HG02623 (cell line): ENCODE results near the gene EMC8.

Experiments
- ATAC-seq: cut with Tn5 transposase; IDR thresholded peaks from one replicate; pipeline ENCODE4 v1.9.1; 2021; ENCODE audit warnings: moderate library complexity; ENCODE audit not compliant: unreplicated experiment

Gene EMC8

GRCh38 chr16:85759136-85759535, 40.2 kb downstream of the EMC8 start:
- no peak for ATAC-seq

GRCh38 chr16:85757341-85757822, 42.0 kb downstream of the EMC8 start:
- no peak for ATAC-seq

- ATAC-seq: peak; percentile 52
Observed at GRCh38 chr16:85755929-85756768, 43.2 kb downstream of the EMC8 start.

GRCh38 chr16:85754413-85754812, 44.9 kb downstream of the EMC8 start:
- no peak for ATAC-seq

GRCh38 chr16:85753976-85754375, 45.4 kb downstream of the EMC8 start:
- no peak for ATAC-seq

- no peak for ATAC-seq
Observed at GRCh38 chr16:85753559-85753958, 45.8 kb downstream of the EMC8 start.

- ATAC-seq: no peak
Observed at GRCh38 chr16:85752511-85753420, 46.6 kb downstream of the EMC8 start.

GRCh38 chr16:85751698-85752501, 47.4 kb downstream of the EMC8 start:
- no peak for ATAC-seq

GRCh38 chr16:85750827-85751697, 48.3 kb downstream of the EMC8 start, which contains the start of gene C16orf74:
Gene C16orf74 (minus strand): TSS chr16:85751096. CDS start chr16:85735217, 15,879 bp downstream.
- no peak for ATAC-seq

- ATAC-seq: no peak
Observed at GRCh38 chr16:85750146-85750826, 49.1 kb downstream of the EMC8 start.

GRCh38 chr16:85749771-85750145, 49.6 kb downstream of the EMC8 start:
- ATAC-seq: no peak

- no peak for ATAC-seq
Observed at GRCh38 chr16:85746460-85747215, 52.7 kb downstream of the EMC8 start.

- no peak for ATAC-seq
Observed at GRCh38 chr16:85738923-85739715, 60.2 kb downstream of the EMC8 start.

- no peak for ATAC-seq
Observed at GRCh38 chr16:85736921-85737320, 62.4 kb downstream of the EMC8 start.

- ATAC-seq: no peak
Observed at GRCh38 chr16:85735946-85736345, 63.4 kb downstream of the EMC8 start.

- ATAC-seq: peak; percentile 67
Observed at GRCh38 chr16:85735225-85735635, 64.1 kb downstream of the EMC8 start.

- no peak for ATAC-seq
Observed at GRCh38 chr16:85734311-85735017, 64.9 kb downstream of the EMC8 start.
